ENCODE results near the gene C12orf43. TPM values are rescaled to one million over a fixed set of nuclear protein-coding genes. Genes with fewer than 3 reads are reported as not detected.

Gene C12orf43
- total RNA-seq, 6 donors from 2014 or later, result 12.2 to 19.6 (median 16.0) TPM

GRCh38 chr12:120996133-120996746, 20.0 kb downstream of the C12orf43 start:
- ATAC-seq (ENCODE audit: low FRiP score in 2 of 2), result no peak
- Histone ChIP-seq H3K27ac (no peak overlapping the region), H3K36me3 (peaks cover 0 to 5% (median under 1%) of the 10 kb centered on the region in 4 donors), H3K4me1 (peaks cover 0 to 5% (median 0%) of the 10 kb centered on the region in 4 donors), H3K4me3 (no peak overlapping the region), H3K9me3 (no peaks in the 10 kb centered on the region), H3K27me3 (no peaks in the 10 kb centered on the region)
- no peak for DNase-seq
- TF ChIP-seq EP300 (IDR thresholded peaks at IDR 0.05), result no peak
- TF ChIP-seq POLR2A (IDR thresholded peaks at IDR 0.05), result no peak
- TF ChIP-seq, protein P1, sequence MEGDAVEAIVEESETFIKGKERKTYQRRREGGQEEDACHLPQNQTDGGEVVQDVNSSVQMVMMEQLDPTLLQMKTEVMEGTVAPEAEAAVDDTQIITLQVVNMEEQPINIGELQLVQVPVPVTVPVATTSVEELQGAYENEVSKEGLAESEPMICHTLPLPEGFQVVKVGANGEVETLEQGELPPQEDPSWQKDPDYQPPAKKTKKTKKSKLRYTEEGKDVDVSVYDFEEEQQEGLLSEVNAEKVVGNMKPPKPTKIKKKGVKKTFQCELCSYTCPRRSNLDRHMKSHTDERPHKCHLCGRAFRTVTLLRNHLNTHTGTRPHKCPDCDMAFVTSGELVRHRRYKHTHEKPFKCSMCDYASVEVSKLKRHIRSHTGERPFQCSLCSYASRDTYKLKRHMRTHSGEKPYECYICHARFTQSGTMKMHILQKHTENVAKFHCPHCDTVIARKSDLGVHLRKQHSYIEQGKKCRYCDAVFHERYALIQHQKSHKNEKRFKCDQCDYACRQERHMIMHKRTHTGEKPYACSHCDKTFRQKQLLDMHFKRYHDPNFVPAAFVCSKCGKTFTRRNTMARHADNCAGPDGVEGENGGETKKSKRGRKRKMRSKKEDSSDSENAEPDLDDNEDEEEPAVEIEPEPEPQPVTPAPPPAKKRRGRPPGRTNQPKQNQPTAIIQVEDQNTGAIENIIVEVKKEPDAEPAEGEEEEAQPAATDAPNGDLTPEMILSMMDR (IDR thresholded peaks at IDR 0.05), result no peak
- TF ChIP-seq POLR2AphosphoS5 (IDR thresholded peaks at IDR 0.05), result no peak
- WGBS, 2 donors, result 91 to 96% methylated on average over 5 to 11 of the region's 11 CpGs

- H3K27me3 ChIP-seq, result no peaks in the 10 kb centered on the region
- 82 to 95% methylated on average over 2 of the region's 2 CpGs for WGBS, 2 donors
- ATAC-seq (ENCODE audit: low FRiP score in 2 of 2), result no peak
- H3K9me3 ChIP-seq, result no peaks in the 10 kb centered on the region
- no peak overlapping the region for H3K27ac ChIP-seq
- DNase-seq, result no peak
- H3K4me3 ChIP-seq, result no peak overlapping the region
- TF ChIP-seq POLR2A (IDR thresholded peaks at IDR 0.05), result no peak
- no peaks in the 10 kb centered on the region for H3K36me3 ChIP-seq
- H3K4me1 ChIP-seq, result peaks cover 0 to 4% (median 0%) of the 10 kb centered on the region in 4 donors
Observed at GRCh38 chr12:120994589-120995337, 21.5 kb downstream of the C12orf43 start.

DNA sequence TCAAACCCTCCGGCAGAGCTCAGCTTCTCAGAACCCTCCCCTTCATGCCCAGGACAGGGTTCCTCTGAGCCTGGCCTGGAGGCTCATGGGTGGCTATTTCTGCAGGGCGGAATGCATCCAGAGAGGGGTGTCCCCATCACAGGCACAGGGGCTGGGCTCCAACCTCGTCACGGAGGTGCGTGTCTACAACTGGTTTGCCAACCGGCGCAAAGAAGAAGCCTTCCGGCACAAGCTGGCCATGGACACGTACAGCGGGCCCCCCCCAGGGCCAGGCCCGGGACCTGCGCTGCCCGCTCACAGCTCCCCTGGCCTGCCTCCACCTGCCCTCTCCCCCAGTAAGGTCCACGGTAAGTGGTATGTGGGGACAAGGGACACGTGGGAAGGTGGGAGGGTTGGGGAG, 22.2 kb downstream of the C12orf43 start:
- Histone ChIP-seq H3K4me3 (no peak overlapping the region), H3K9me3 (no peaks in the 10 kb centered on the region), H3K36me3 (no peaks in the 10 kb centered on the region), H3K27me3 (no peaks in the 10 kb centered on the region), H3K27ac (no peak overlapping the region), H3K4me1 (no peaks in the 10 kb centered on the region)
- DNase-seq, result peak in 1 of 2 donors; percentile 69
- 87 to 93% methylated on average over 14 to 15 of the region's 15 CpGs for WGBS, 2 donors
- TF ChIP-seq, protein P1 (IDR thresholded peaks at IDR 0.05), result no peak
- no peak for TF ChIP-seq POLR2AphosphoS5 (IDR thresholded peaks at IDR 0.05)
- no peak for TF ChIP-seq POLR2A (IDR thresholded peaks at IDR 0.05)
- no peak for TF ChIP-seq EP300 (IDR thresholded peaks at IDR 0.05)
- ATAC-seq (ENCODE audit: low FRiP score in 2 of 2), result no peak

DNA sequence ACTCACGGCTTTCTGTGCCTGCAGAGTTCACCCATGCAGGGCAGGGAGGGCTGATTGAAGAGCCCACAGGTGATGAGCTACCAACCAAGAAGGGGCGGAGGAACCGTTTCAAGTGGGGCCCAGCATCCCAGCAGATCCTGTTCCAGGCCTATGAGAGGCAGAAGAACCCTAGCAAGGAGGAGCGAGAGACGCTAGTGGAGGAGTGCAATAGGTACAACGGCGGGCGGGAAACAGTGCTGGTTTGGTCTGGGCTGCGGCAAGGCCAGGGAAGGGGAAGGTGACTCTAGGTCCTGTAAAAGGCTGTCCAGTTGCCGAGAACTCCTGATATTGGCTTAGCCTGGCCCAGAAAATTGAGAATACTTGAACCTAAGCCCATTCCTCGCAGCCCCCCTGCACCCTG, 22.8 kb downstream of the C12orf43 start:
- DNase-seq (no peak), ATAC-seq (ENCODE audit: low FRiP score in 2 of 2) (no peak)
- no peak for TF ChIP-seq POLR2A (IDR thresholded peaks at IDR 0.05)
- TF ChIP-seq POLR2AphosphoS5 (IDR thresholded peaks at IDR 0.05), result no peak
- TF ChIP-seq EP300 (IDR thresholded peaks at IDR 0.05), result no peak
- TF ChIP-seq, protein P1 (IDR thresholded peaks at IDR 0.05), result no peak
- Histone ChIP-seq H3K4me1 (no peaks in the 10 kb centered on the region), H3K9me3 (no peaks in the 10 kb centered on the region), H3K36me3 (no peaks in the 10 kb centered on the region), H3K27me3 (no peaks in the 10 kb centered on the region), H3K27ac (no peak overlapping the region), H3K4me3 (no peak overlapping the region)
- WGBS, 2 donors, result 79 to 93% methylated on average over 11 of the region's 11 CpGs

DNA sequence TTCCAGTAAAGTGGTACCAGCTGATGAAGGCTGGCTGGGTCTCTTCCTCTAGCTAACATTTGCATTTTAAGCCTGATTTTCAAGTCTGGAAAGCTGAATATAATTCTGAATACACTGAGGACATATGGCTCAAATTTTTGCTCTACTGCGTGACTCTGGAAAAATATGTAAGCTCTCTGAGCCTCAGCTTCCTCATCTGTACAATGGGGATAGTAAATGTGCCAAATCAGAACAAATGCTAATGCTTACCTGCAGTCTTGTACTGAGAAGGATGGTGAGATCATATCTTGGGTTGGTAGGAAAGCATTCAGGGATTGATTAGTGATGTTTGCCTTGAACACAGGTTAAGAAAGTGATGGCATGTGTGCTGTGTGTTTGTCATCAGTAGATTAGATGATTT, 23.3 kb downstream of the C12orf43 start:
- Histone ChIP-seq H3K36me3 (no peaks in the 10 kb centered on the region), H3K4me3 (no peak overlapping the region), H3K27ac (no peak overlapping the region), H3K27me3 (no peaks in the 10 kb centered on the region), H3K9me3 (no peaks in the 10 kb centered on the region), H3K4me1 (no peaks in the 10 kb centered on the region)
- DNase-seq, result no peak
- TF ChIP-seq EP300 (IDR thresholded peaks at IDR 0.05), result no peak
- TF ChIP-seq POLR2AphosphoS5 (IDR thresholded peaks at IDR 0.05), result no peak
- TF ChIP-seq POLR2A (IDR thresholded peaks at IDR 0.05), result no peak
- TF ChIP-seq, protein P1 (IDR thresholded peaks at IDR 0.05), result no peak
- ATAC-seq (ENCODE audit: low FRiP score in 2 of 2), result no peak
- WGBS, 2 donors, result 87 to 100% methylated on average over 1 of the region's 1 CpG

All from upper lobe of left lung (tissue), 6 donors.